ENCODE results near the gene GPR160.

Gene GPR160

GRCh38 chr3:170037463-170038433 is at the start of gene GPR160:
GPR160 (plus strand) TSS chr3:170037995; CDS start chr3:170083973, 45,978 bp downstream.
- H3K4me3 ChIP-seq (ENCODE audit: low read depth, low read length): peak within 1 kb of the TSS; percentile 84
- peak; percentile 93 for DNase-seq (ENCODE audit: low read depth)
- peak; percentile 89 for TF ChIP-seq CTCF (IDR thresholded peaks at IDR 0.05; ENCODE audit: insufficient read depth, low read depth, low read length, missing control alignments)

- H3K4me3 ChIP-seq (ENCODE audit: low read depth, low read length): no peak overlapping the region
- TF ChIP-seq CTCF (IDR thresholded peaks at IDR 0.05; ENCODE audit: insufficient read depth, low read depth, low read length, missing control alignments): no peak
- DNase-seq (ENCODE audit: low read depth): no peak
Observed at GRCh38 chr3:169990431-169990830, 47.4 kb upstream of the GPR160 start.

- TF ChIP-seq CTCF (IDR thresholded peaks at IDR 0.05; ENCODE audit: insufficient read depth, low read depth, low read length, missing control alignments): no peak
Observed at GRCh38 chr3:169992156-169992555, 45.6 kb upstream of the GPR160 start.

GRCh38 chr3:169992781-169993180 is 45.0 kb upstream of the GPR160 start:
- no peak for TF ChIP-seq CTCF (IDR thresholded peaks at IDR 0.05; ENCODE audit: insufficient read depth, low read depth, low read length, missing control alignments)

More at GRCh38 chr3:169992156-169992555, 45.6 kb upstream of the GPR160 start:
- H3K4me3 ChIP-seq (ENCODE audit: low read depth, low read length): no peak overlapping the region
- DNase-seq (ENCODE audit: low read depth): no peak

GRCh38 chr3:169993761-169994160 is 44.0 kb upstream of the GPR160 start:
- no peak for DNase-seq (ENCODE audit: low read depth)
- no peak for TF ChIP-seq CTCF (IDR thresholded peaks at IDR 0.05; ENCODE audit: insufficient read depth, low read depth, low read length, missing control alignments)
- no peak overlapping the region for H3K4me3 ChIP-seq (ENCODE audit: low read depth, low read length)

More at GRCh38 chr3:169992781-169993180, 45.0 kb upstream of the GPR160 start:
- H3K4me3 ChIP-seq (ENCODE audit: low read depth, low read length): no peak overlapping the region
- no peak for DNase-seq (ENCODE audit: low read depth)

GRCh38 chr3:169996063-169996462 is 41.7 kb upstream of the GPR160 start:
- no peak for DNase-seq (ENCODE audit: low read depth)
- H3K4me3 ChIP-seq (ENCODE audit: low read depth, low read length): no peak overlapping the region
- no peak for TF ChIP-seq CTCF (IDR thresholded peaks at IDR 0.05; ENCODE audit: insufficient read depth, low read depth, low read length, missing control alignments)
